DMS153 treated with DMSO at 0.1 percent for 48 hours (cell line): ENCODE data around the gene TBCCD1.
A peak's percentile ranks its signal among the peaks of the same experiment; 100 is the strongest.
"Not testable (repeated sequence)": the region's sequence is repeated elsewhere in the genome, so short reads cannot be mapped to it uniquely, and the experiment has no call there.

Experiments
- DNase-seq: peaks from one replicate; lab custom pipeline; 2025; ENCODE audit not compliant: unreplicated experiment; lab: John Stamatoyannopoulos, UW

TBCCD1 gene

DNA sequence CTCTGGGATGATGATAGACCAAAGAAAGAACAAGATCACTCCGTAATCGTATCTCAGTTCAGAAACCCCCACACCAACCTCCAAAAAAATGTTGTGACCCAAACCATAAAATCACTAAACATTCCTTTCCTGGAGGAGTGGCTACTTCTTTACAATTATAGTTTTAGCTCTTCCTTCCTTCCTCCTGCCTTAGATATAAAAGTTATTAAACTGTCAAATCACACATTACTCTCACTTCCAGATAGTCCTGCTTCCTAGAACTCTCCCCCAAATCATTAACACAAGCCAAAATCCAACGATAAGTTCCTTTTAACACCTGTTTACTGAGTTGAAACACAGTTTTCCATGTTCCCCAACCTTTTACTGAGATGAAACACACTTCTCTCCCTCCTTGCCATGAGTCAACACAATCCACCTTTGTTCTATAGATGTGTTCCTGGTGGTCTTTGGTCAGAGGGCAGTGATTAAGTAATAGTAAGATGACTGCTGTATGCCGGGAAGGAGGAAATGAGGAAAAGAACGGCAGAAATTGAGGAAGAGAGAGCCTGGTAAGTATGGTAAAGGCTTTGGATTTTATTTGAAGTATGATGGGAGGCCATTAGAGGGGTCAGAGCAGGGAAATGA is 14.6 kb downstream of the TBCCD1 start:
- DNase-seq, result no peak

DNA sequence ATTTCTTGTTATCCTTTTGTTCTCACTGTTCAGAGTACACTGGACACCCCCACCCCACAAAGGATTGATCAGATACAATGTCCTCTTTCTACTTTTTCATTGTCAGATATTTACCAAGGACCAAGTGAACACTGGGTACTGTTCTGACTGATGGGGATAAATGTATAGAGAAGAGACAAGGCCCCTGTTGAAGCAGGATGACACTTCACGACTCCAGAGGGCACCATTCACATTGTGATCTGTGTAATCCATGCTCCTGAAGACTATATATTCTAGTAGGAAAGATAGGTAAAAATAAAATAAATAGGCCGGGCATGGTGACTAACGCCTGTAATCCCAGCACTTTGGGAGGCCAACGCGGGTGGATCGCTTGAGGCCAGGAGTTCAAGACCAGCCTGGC is 15.8 kb downstream of the TBCCD1 start:
- no peak for DNase-seq

DNA sequence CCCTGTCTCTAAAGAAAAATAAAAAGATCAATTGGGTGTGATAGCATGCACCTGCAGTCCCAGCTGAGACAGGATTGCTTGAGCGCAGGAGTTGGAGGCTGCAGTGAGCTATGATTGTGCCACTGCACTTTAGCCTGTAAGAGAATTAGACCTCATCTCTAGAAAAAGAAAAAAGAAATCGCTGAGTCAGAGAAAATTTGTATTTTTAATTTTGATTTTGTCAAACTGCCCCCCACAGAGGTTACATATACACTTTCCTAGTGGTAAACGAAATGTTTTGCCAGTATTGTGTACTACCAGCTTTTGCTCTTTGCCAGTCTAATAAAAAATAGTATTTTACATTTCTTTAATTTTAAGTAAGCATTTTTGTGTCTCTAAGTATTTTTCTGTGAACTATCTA is 17.6 kb downstream of the TBCCD1 start:
- DNase-seq, result no peak

DNA sequence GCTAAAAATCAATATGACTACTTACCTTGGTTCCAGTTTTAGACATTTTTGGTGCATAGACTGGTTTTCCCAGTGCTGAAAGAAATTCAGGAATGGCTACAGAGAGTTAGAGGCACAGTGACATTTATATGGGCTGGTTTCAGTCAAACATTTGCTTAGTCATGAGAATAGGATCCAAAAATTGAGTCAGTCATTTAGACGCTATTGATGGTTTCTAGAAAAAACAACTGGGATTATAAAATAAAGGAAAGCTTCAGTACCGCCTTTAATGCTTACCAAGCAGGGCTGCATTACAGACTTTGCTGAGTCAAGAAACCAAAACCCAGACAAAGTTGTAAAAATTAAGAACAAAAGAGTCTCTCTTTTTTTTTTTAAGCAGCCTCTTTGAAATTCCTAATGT is 22.9 kb downstream of the TBCCD1 start, which contains the start of gene CRYGS:
TSS of gene CRYGS (minus strand) at position 100 of the 400 bp plus-strand sequence. CDS start at position 46, 54 bp downstream.
- no peak for DNase-seq

DNA sequence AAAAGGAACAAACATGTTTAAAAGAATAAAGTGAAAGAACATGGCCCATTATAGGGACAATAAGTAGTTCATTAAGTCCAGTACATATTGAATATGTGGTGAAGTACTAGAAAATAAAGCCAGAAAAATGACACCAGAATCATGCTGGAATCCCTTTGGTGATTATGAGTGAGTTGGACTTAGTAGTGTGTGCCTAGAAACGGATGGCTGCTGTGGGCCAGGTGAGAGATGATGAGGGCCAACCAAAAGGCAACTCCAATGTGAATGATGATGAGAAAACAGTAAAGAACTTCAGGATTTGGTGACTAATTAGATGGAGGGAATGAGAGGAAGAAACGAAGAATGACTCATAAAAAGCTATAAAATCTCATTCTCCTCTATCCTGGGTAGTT is 26.3 kb downstream of the TBCCD1 start:
- DNase-seq, result no peak

DNA sequence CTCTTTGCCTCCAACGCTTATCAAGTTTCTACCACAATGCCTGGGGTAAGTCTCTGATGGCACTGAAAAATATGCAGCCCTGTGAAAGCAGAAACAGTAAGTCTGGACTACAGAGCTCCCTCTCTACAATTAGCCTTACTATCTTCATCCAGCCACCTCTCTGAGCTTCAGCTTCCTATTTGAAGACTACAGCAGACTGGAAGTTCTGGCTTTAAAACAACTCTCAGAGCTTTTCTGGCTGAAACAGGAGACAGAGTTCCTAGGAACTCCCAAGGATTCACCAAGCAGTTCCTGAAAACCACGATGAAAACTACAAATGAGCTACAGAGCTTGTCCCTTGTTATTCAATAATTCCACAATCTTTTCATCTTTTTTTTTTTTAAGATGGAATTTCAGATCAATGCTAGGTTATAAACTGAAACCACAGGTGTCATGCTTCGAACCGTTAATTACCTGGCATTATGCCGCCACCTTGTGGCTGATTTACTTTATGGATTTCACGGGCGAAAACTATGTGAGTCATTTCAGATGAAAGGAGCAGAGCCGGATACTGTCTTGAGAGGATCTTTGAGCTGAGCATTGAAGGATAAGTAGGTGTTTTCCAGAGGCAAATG is 26.8 kb downstream of the TBCCD1 start:
- peak; percentile 58 for DNase-seq

DNA sequence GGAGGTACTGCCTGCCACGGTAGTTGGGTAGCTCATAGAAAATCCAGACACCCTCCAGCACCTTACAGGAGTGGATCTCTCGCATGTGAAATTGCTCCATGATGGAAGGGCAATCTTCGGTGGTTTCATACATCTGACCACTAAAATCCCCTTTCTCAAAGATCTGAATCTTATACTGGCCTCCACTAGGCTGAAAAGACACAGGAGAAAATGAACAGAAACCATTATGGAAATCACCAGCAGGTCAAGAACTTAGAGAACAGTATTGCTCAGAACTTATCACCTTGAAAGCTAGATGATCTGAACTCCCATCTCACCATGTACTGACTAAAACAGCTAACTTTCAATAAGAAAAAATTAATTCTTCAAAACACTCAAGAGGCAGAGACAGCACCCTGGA is 28.4 kb downstream of the TBCCD1 start:
- DNase-seq, result no peak

DNA sequence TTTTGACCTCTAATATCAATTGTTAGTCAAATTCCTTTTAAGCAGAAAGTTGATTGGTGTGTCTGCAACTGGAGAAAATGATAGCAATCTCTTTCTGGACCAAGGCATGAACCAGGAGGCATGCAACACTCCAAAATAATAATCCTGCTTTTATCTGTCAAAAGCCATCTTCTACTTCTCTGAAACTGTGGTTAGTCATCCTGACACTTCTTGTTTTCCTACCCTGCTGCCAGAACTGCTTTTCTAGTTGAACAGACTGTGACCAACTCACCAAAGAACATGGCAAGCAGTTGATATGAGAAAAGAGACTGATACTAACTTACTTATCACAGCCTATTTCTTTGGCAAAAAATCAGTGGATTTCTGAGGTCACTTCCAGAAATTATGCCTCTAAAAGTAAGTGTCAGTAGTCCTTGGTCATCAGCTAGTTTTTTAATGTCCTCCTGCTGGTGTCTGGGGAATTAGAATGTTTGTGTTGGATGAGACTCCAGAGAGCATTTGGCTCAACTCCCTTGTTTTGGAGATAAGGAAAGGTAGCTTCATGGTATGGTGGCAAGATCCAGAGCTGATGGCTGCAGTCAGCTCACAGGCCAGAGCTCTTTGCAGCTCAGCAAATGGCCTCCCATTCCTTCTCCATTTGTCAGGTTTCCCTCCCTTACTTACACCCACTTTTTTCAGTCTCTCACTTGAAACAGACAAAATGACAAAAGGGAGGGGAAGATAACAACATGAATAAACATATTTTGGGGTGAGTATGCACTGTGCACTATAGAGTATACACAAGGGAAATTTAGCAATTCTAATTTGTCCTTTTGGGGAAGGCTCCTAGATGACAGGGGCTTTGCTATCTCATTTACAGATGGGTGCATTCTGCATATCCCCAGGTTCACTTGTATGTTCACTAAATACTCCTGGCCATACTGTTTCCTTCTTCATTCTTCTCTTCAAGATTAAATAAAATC is 30.0 kb downstream of the TBCCD1 start:
- no peak for DNase-seq

DNA sequence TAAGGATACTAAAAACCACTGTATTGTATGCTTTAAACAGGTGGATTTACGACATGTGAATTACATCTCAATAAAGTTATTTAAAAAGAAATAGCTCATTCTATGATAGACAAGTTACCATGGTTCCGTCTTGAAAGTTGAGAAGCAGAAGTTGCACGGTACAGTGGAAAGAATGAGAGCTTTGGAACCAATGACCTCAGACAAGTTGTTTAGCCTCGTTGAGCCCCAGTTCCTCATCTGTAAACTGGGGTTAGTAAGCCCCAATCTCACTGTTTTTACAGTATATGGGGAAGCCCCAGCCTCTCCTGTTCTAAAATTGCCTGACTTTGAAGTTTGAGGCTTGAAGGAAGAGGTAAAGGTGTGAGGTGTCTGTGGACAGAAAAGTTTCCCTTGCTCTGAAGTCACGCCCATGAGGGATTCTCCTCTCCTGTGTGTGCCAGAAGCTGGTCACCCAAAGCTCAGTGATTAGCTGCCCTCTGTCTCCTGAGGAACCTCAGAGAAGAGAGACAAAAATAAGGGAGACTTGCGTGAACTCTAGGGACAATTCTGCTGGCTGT is 32.9 kb downstream of the TBCCD1 start:
- no peak for DNase-seq

DNA sequence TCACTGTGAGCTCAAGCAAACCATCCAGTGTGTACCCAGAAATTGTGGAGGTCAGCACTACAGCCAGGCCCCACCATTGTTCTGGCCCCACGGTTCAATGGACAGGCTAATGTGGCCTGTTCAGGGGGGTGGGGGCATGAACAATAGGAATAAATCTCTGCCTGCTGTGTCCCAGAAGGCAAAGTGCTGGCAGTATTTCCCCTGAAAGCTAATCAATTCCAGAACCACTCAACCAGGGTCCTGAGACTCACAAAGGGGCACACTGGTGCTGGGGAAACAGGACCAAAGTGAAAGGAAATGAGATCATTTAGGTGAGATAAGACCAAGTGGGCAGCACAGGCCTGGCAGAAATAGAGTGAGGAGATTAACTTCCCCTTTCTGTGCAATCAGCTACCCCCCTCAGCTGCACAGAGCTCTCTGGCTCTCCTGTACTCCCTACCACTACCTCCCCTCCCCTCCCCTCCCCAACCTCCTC is 34.5 kb downstream of the TBCCD1 start:
- DNase-seq, result no peak

DNA sequence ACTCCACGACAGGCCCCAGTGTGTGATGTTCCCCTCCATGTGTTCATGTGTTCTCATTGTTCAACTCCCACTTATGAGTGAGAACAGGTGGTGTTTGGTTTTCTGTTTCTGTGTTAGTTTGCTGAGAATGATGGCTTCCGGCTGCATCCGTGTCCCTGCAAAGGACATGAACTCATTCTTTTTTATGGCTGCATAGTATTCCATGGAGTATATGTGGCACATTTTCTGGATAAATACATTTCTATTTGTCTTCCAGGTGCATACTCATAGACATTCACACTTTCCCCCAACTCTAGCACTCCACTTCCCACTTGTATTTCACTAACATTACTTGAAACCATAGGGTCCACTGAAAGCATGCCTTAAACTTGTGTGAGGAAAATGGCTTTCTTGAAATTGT is 35.4 kb downstream of the TBCCD1 start:
- DNase-seq, result not testable (repeated sequence)

DNA sequence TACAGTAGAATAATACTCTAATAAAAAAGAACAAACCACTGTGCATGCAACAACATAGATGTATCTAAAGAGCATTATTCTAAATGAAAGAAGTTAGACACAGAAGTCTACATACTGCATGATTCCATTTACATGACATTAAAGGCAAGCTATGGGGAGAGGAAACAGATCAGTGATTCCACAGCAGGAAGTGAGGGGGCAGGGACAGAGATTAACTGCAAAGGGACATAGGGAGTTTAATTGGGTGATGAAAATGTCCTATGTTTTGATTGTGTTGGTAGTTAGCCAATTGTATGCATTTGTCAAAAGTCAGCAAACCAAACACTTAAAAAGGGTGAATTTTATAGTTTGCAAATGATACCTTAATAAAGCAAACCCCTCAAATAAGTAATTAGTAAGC is 36.7 kb downstream of the TBCCD1 start:
- DNase-seq, result no peak

DNA sequence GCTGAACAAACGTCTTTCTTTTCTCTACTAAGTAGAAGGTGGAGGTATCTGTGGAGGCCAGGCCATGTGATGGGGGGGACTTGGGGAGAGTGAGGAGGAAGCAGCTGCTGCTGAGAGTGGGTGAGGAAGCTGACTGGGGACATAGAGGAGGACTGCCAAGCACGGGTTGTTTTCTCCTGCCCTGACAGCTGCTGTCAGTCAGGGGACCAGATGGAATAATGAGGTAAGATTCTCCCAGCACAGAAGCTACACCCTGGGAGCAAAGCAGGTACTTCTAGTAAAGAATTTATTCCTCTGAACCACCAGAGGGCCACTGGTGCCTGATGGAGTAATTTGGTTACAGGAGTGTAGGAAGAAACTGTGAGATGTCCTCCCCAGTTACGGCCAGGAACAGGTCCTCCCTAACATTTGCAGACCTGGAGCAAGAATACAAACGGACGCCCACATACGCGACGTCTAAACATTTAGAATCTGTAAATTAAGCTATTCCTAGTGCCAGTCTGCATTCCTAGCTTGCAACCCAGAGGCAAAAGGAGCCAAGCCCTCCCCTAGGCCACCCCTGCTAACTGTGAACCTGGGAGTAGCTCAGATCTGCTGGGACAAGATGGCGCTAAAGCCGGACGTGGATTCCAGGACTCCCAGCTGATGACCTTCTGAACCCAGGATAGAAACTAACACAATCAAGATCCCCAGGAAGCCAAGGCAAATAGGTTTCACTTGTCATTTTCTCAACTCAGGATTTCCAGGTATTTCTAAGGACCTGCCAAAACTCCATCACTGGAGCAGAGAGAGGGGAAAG is 37.7 kb downstream of the TBCCD1 start:
- no peak for DNase-seq

DNA sequence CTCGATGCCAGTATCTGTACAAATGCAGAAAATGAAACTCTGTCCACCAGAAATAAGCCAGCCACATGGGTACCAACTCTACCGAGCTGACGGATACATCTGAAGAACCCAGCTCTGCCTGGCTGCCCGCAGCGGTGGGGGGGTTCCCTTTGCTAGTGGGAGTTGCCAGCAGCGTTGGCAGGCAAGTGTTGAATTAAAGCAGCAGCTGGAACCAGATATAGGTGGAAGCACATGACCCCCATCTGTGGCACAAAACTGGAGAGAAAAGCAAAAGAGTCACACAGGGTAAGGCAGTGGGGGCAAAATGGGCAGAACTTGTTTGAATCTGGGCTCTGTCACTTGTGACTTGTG is 40.9 kb downstream of the TBCCD1 start:
- DNase-seq, result no peak

DNA sequence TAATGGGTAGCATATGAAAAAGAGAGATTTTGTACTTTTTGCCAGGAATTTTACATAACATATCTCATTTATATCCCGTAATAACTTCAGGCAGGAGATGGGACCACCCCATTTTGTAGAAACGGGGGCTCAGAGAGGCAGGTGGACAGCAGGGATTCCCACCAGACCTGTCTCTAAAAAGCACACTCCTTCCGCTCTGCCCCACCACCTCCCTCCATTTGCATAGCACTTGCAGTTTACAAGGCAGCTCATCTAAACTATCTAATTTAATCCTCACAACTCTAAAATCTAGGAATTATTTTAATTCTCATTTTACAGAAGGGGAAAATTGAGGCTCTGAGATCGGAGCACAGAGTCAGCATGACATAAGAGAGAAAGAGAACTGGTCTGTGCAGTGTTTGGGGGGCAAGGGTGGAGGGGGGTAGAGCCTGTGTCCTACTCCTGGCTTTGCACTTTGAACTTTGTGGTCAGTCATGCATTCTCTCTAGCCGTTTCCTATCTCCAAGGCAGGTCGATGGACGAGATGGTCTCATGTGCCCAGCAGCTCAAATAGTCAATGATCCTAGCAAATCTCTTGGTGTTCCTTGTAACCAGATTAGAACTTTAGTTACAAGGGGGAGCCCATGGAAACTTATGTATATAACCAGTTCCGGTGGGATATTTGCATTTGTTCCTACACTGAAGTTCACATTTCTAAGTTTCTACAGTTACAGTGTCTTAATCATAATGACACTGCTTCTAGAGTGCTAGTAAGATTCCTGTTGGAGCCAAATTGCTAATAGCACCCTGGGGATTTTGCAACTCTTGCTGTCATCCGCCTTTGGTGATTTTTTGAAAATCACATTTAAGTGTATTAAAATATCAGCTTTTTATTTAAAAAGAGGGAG is 41.5 kb downstream of the TBCCD1 start:
- DNase-seq, result no peak

DNA sequence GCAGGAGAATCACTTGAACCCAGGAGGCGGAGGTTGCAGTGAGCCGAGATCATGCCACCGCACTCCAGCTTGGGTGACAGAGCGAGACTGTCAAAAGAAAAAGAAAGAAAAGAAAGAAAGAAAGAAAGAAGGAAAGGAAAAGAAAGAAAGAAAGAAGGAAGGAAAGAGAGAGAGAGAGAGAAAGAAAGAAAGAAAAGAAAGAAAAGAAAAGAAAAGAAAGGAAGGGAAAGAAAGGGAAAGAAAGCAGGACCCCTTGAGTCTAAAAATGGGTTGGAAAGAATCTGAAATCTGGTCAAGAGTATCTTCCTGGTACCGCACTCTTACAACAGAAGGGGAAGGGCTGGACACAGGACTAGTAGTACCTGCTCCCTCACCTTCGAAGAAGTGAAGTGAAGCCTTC is 42.5 kb downstream of the TBCCD1 start:
- no peak for DNase-seq

DNA sequence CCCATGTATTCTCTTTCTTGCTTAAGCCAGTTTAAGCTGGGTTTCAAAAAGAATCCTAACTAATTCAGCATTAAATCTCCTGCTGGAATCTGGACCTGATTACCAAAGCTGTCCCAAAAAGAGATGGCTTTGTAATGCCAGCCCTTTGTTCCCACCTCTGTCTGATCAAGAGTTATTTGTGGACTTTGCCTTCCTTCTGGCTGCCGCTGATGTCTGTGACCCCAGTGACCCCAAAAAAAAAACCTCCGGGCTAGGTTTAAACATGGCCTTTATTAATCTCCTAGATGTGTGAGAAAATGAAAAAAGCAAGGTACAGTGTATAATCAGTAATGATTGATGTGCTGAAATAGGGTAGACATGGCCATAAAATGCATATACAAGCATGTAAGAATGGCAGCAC is 43.7 kb downstream of the TBCCD1 start:
- DNase-seq, result no peak

DNA sequence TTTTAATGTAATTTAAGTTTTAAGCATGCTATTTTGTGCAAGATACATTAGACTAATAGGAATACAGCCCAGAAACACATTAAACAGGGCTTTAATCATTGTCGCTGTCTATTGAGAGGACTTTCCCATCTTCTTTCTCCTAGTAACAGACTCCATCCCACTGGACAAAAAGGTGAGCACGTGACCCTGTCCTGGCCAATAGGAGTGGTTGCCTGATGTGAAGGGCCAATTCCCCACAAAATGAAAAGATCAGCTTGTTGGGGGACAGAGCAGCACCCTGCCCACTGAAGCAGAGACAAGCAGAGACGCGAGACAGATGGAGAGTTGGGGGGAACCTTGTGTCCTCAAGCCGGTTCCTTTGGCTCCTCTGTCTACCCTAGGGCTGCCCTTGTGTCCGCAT is 44.1 kb downstream of the TBCCD1 start:
- no peak for DNase-seq

DNA sequence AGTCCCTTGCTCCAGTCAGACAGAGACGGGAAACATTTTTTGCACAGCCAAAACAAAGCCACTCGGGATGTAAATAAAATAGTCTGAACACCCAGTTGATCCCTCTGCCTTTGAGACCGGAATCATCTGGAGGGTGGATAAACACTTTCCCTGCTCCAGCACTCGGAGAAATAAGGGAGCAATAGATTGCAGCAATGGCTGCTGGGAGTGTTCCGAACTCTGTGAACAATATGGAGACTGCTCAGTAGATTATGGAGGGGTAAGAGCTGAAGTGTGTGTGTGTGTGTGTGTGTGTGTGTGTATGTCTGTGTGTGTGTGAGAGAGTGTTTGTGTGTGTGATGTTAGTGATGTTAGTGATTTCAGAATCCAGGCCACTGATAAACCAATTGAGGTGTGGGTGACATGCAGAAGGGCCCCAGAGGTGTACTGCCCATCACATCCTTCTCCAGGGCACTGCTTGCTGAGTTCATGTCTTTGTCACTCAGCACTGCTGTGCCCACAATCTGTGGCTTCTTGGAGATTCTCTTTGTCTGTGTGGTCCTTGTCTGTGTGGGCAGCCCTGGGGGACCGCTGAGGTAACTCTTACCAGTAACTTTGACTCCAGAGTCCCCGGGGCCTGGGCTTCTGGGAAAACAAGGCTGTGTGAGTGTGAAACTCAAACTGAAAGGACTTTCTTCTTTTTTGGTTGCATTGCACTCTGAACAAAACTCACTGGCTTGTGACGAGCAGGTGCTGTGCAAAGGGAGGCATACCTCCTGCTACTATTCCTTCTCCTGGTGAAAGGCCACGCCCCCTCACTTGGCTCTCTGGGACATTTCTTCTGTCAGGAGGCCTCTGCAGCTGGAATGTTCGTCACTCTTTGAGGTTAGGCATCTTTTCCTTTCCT is 45.9 kb downstream of the TBCCD1 start:
- DNase-seq, result no peak
